ENCODE measurements around the gene ADAMTSL5.

The ADAMTSL5 gene

DNA sequence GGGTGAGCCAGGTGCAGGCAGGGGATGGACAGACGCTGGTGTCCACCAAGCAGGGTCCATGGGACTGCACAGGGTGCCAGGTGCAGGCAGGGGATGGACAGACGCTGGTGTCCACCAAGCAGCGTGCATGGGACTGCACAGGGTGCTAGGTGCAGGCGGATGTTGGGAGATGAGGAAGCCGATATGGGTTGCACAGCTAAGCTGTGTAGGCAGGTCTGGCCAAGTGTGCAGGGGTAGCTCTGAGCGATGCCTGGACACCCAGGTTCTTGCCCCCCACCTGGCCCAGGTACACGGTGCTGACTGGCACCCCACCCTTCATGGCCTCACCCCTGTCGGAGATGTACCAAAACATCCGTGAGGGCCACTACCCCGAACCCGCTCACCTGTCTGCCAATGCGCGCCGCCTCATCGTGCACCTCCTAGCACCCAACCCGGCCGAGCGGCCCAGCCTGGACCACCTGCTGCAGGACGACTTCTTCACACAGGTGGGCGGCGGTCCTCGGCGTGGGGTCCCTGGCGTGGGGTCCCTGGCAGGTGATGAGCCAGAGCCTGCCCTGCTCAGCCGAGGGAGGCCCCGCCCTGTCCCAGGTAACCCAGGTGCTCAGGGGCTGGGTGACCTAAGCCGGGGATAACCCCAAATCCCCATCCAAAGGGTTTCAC is 15.0 kb upstream of the ADAMTSL5 start:
- no peaks in the 10 kb centered on the region for H3K79me2 ChIP-seq (ENCODE audit: insufficient read depth, low read length)
- no peaks in the 10 kb centered on the region for H3K36me3 ChIP-seq (ENCODE audit: insufficient read depth, low read length)
- H3K4me2 ChIP-seq (ENCODE audit: low read depth, low read length, poor library complexity, severe bottlenecking), result no peak overlapping the region
- no peaks in the 10 kb centered on the region for H4K20me1 ChIP-seq (ENCODE audit: insufficient read depth, low read length, poor library complexity, severe bottlenecking)
- H3K9me2 ChIP-seq (replicated peaks; ENCODE audit: low read depth, low read length), result no peaks in the 10 kb centered on the region
- H3K27me3 ChIP-seq (ENCODE audit: insufficient read depth, low read length, poor library complexity, severe bottlenecking), result no peaks in the 10 kb centered on the region
- H3K9ac ChIP-seq (ENCODE audit: low read depth, low read length, poor library complexity, severe bottlenecking), result no peak overlapping the region
- H3K4me3 ChIP-seq (ENCODE audit: low read length, poor library complexity, severe bottlenecking), result no peak overlapping the region
- H3F3A ChIP-seq (ENCODE audit: low read depth), result no peaks in the 10 kb centered on the region
- no peaks in the 10 kb centered on the region for H3K4me1 ChIP-seq (ENCODE audit: insufficient read depth, low read length, poor library complexity, severe bottlenecking)
- no peak for TF ChIP-seq EZH2phosphoT487 (IDR thresholded peaks at IDR 0.05; ENCODE audit: borderline replicate concordance)
- TF ChIP-seq, protein P1, sequence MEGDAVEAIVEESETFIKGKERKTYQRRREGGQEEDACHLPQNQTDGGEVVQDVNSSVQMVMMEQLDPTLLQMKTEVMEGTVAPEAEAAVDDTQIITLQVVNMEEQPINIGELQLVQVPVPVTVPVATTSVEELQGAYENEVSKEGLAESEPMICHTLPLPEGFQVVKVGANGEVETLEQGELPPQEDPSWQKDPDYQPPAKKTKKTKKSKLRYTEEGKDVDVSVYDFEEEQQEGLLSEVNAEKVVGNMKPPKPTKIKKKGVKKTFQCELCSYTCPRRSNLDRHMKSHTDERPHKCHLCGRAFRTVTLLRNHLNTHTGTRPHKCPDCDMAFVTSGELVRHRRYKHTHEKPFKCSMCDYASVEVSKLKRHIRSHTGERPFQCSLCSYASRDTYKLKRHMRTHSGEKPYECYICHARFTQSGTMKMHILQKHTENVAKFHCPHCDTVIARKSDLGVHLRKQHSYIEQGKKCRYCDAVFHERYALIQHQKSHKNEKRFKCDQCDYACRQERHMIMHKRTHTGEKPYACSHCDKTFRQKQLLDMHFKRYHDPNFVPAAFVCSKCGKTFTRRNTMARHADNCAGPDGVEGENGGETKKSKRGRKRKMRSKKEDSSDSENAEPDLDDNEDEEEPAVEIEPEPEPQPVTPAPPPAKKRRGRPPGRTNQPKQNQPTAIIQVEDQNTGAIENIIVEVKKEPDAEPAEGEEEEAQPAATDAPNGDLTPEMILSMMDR (conservative IDR thresholded peaks at IDR 0.05; ENCODE audit: low read length), result no peak
- H3K9me3 ChIP-seq (ENCODE audit: insufficient read depth, low read depth, low read length), result no peaks in the 10 kb centered on the region
- no peak overlapping the region for H2AFZ ChIP-seq (ENCODE audit: low read length)

- Histone ChIP-seq H3K9ac (ENCODE audit: low read depth, low read length, poor library complexity, severe bottlenecking) (no peak overlapping the region), H3K9me2 (replicated peaks; ENCODE audit: low read depth, low read length) (no peaks in the 10 kb centered on the region), H3F3A (ENCODE audit: low read depth) (no peaks in the 10 kb centered on the region), H3K79me2 (ENCODE audit: insufficient read depth, low read length) (no peaks in the 10 kb centered on the region), H4K20me1 (ENCODE audit: insufficient read depth, low read length, poor library complexity, severe bottlenecking) (no peaks in the 10 kb centered on the region), H3K4me1 (ENCODE audit: insufficient read depth, low read length, poor library complexity, severe bottlenecking) (no peaks in the 10 kb centered on the region), H3K27me3 (ENCODE audit: insufficient read depth, low read length, poor library complexity, severe bottlenecking) (no peaks in the 10 kb centered on the region), H3K4me3 (ENCODE audit: low read length, poor library complexity, severe bottlenecking) (no peak overlapping the region), H3K36me3 (ENCODE audit: insufficient read depth, low read length) (no peaks in the 10 kb centered on the region), H3K9me3 (ENCODE audit: insufficient read depth, low read depth, low read length) (no peaks in the 10 kb centered on the region), H3K4me2 (ENCODE audit: low read depth, low read length, poor library complexity, severe bottlenecking) (no peak overlapping the region), H2AFZ (ENCODE audit: low read length) (no peak overlapping the region)
- no peak for TF ChIP-seq EZH2phosphoT487 (IDR thresholded peaks at IDR 0.05; ENCODE audit: borderline replicate concordance)
- TF ChIP-seq, protein P1 (conservative IDR thresholded peaks at IDR 0.05; ENCODE audit: low read length), result no peak
These were observed 14.3 kb upstream of the ADAMTSL5 start for GRCh38 chr19:1526979-1527649.

DNA sequence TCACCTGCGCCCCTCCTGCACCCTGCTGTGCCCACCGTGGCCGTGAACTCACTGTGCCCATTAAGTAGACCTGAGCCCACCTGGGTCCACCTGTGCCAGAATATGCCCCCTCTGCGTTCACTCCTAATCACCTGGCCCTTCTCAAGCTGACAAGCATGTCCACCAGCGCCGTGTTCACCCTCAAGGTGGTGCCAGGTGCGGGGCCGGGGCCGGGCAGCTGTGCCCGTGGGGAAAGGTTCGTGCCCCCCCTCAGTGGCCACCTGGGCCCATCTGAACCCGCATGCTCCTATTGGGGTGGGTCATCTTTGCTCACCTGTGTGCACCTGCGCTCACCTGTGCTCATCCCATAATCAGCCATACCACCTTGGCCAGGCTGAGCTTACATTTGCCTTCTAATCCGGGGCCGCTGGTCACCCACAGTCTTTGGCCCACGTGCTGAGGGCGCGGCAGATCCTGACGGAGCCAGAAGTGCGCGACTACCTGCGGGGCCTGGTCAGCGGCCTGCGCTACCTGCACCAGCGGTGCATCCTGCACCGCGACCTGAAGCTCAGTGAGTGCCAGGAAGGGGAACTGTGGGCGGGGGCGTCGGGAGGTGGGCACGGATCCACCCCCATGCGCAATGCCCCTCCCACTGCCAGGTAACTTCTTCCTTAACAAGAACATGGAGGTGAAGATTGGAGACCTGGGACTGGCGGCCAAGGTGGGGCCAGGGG is 13.4 kb upstream of the ADAMTSL5 start:
- no peaks in the 10 kb centered on the region for H3F3A ChIP-seq (ENCODE audit: low read depth)
- no peaks in the 10 kb centered on the region for H3K9me2 ChIP-seq (replicated peaks; ENCODE audit: low read depth, low read length)
- TF ChIP-seq, protein P1 (conservative IDR thresholded peaks at IDR 0.05; ENCODE audit: low read length), result no peak
- no peak for TF ChIP-seq EZH2phosphoT487 (IDR thresholded peaks at IDR 0.05; ENCODE audit: borderline replicate concordance)
- H3K27me3 ChIP-seq (ENCODE audit: insufficient read depth, low read length, poor library complexity, severe bottlenecking), result no peaks in the 10 kb centered on the region
- H3K79me2 ChIP-seq (ENCODE audit: insufficient read depth, low read length), result no peaks in the 10 kb centered on the region
- no peak overlapping the region for H3K9ac ChIP-seq (ENCODE audit: low read depth, low read length, poor library complexity, severe bottlenecking)
- no peaks in the 10 kb centered on the region for H4K20me1 ChIP-seq (ENCODE audit: insufficient read depth, low read length, poor library complexity, severe bottlenecking)
- no peaks in the 10 kb centered on the region for H3K9me3 ChIP-seq (ENCODE audit: insufficient read depth, low read depth, low read length)
- H3K4me2 ChIP-seq (ENCODE audit: low read depth, low read length, poor library complexity, severe bottlenecking), result no peak overlapping the region
- no peaks in the 10 kb centered on the region for H3K4me1 ChIP-seq (ENCODE audit: insufficient read depth, low read length, poor library complexity, severe bottlenecking)
- H2AFZ ChIP-seq (ENCODE audit: low read length), result no peak overlapping the region
- no peaks in the 10 kb centered on the region for H3K36me3 ChIP-seq (ENCODE audit: insufficient read depth, low read length)
- no peak overlapping the region for H3K4me3 ChIP-seq (ENCODE audit: low read length, poor library complexity, severe bottlenecking)
